Limb (tissue), 2 donors: ENCODE results near the gene SMIM5.

Experiments
- DNase-seq, 2 donors: peaks; one replicate each; pipeline ENCODE4 v3.0.0-alpha.2; 2016; ENCODE audit errors: extremely low spot score in 2 of 2

The SMIM5 gene

GRCh38 chr17:75666959-75667790 is 33.9 kb downstream of the SMIM5 start, which contains the start of the genes RECQL5 and SAP30BP:
RECQL5 (minus strand) TSS chr17:75667154; CDS start chr17:75666557, 597 bp downstream.
SAP30BP (plus strand) TSS chr17:75667338; CDS start chr17:75667373, 35 bp downstream.
- peak; percentile 98 for DNase-seq

GRCh38 chr17:75667825-75668224 is 34.6 kb downstream of the SMIM5 start:
- DNase-seq: no peak

- no peak for DNase-seq
Observed at GRCh38 chr17:75668489-75668888, 35.3 kb downstream of the SMIM5 start.

DNA sequence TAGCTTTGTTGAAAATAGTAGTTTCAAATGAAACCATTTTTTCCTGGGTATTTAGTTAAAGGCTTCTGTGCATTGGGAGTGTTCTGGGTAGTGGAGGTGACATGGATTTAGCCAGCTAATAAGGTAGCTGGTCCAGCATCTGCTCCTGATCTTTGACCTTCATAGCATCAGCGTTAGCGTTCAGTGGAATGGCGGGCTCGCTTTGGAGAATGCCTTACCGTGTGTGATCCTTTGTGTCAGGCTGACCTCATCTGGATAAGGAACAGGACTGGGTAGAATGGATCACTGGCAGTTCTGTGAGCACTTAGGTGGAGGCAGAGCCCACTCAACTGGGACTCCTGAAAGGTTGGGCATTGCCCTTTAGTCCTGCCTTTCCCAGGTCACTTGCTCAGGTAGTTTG is 37.6 kb downstream of the SMIM5 start:
- DNase-seq: no peak

- DNase-seq: no peak
Observed at GRCh38 chr17:75672011-75672410, 38.8 kb downstream of the SMIM5 start.

DNA sequence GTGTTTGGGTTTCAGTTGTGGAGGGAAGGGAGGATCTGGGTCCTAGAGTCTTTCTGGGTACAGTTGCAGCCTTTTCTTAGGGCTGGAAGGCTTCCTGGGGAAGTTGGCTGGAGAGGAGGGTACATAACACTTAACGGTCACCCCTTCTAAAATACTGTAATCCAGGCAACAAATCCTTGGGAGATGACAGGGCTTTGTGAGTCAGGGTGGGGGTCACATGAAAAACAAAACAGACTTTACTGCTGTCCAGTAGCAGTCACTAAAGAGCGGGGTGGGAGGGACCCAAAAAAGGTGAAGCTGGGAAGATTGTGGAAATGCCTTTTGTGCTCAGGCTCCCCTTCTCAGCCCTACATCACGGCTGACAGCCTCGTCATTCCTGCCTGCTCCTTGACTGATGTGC is 40.3 kb downstream of the SMIM5 start:
- no peak for DNase-seq

DNA sequence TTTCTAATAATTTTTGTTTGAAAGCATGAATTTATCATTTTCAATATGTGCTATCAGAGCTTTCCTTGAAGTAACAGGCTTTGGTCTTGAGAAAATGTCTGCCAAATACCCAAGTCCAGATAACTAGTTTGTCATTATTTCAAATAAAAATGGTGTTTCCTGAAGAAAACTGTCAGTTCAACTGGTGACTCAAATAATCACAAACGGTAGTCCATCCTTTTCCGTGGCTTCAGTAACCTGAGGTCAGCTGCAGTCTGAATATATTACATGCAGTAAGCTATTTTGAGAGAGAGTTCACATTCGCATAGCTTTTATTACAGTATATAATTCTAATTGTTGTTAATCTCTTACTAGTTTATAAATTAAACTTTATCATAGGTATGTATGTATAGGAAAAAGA is 43.2 kb downstream of the SMIM5 start:
- DNase-seq: no peak

DNA sequence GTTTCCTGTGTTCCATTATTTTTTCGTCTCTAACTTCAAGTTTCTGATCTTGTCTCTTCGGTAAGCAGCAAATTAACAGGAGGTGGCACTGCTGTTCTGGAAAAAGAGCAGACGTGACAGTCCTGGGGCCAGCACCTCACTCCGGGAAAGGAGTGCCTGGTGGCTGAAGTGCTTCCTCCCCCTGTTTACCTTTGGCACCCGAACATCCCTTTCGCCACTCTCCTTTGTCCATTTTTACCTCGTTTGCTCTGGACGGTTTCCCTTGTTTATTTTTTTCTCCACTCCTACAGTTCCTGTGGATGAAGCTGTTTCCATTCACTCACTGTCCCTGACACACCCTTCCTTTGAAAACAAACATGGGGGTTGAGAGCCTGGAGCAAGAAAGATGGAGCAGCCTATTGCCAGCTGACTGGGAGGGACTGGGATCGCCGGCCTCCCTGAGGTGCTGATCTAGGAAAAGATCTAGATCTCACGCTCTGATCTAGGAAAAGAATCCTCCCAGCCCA is 46.5 kb downstream of the SMIM5 start:
- DNase-seq: no peak

- DNase-seq: no peak
Observed at GRCh38 chr17:75680431-75680830, 47.2 kb downstream of the SMIM5 start.

DNA sequence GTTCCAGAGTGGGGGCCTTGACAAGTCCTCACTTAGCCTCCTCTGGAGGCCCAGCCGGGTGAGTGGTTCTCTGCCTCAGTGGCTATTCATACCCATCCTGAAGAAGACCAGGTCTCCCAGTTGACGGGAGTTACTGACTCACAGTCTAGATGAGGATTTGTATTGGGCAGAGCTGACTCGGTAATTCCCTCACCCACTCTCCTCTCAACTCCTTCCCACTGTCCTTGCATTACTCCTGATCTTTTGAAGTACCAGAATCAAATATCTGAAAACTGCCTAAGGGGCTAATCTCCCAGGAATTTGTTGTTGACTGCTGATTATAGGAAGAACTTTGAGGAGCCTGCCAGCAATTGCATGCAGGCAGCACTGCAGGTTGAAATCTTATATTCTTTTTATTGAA is 48.1 kb downstream of the SMIM5 start:
- no peak for DNase-seq

- DNase-seq: no peak
Observed at GRCh38 chr17:75683583-75683982, 50.3 kb downstream of the SMIM5 start.

GRCh38 chr17:75684249-75684648 is 51.0 kb downstream of the SMIM5 start:
- no peak for DNase-seq

- DNase-seq: no peak
Observed at GRCh38 chr17:75684924-75685323, 51.7 kb downstream of the SMIM5 start.

DNA sequence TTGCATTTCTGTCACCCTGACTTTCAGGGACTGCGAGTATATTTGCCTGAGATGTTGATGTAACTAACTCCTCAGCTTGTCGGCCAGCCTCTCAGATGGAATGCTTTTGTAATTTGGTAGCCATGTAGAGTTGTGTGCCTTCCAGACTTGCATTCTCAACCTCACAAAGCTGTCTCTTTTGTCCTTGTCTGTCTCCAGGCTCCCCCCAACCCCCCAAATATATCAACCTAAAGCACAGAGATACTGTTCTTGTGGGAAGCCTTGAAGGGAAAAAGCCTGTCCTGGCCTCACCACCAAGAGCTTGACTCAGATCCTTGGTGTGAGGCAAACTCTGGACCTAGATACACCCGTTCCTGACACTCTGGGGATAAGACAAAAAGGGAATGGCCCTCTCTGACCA is 52.3 kb downstream of the SMIM5 start:
- no peak for DNase-seq

- DNase-seq: no peak
Observed at GRCh38 chr17:75688209-75688825, 55.1 kb downstream of the SMIM5 start.

DNA sequence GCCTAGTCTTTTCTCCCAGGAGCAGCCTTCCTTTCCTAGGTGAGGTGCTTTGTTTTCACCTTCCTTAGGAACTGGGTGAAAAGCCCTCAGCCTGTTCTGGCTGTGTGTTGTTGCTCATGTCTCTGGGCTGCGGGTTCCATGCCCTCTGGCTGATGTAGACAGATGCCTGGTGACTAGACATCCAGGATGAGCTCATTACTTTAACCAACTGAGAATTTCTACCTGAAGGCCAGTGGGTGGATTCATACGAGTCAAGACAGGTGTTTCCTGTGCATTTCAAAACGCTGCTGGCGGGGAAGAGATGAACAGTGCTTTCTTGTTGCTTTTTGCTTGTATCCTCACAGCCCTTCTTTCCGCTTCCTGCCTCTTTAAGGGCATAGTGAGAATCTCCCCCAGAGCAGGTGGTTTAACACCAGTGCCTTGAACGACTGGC is 56.2 kb downstream of the SMIM5 start:
- DNase-seq: no peak
